Karpas-422 (cell line): ENCODE data around the gene GASK1A. TPM values are rescaled to one million over a fixed set of nuclear protein-coding genes. Genes with fewer than 3 reads are reported as not detected.

ENCODE experiments used
- DNase-seq: peaks from one replicate; pipeline ENCODE4 v3.0.0-alpha.2; 2015
- H2AFZ ChIP-seq: fragments of 200-600 bp; sonication (generic); 2 replicates; pipeline ENCODE4 v1.6.1; 2014; ENCODE audit warnings: antibody characterized with exemption, low read length, mixed read lengths
- H3K27ac ChIP-seq: fragments of 200-600 bp; sonication (generic); 2 replicates; pipeline ENCODE4 v1.5.1; 2014; ENCODE audit warnings: mild to moderate bottlenecking, low read length, moderate library complexity
- H3K27me3 ChIP-seq: fragments of 200-600 bp; sonication (generic); 2 replicates; pipeline ENCODE4 v1.6.1; 2014; ENCODE audit warnings: low read length, mixed read lengths
- H3K36me3 ChIP-seq: fragments of 200-600 bp; sonication (generic); 2 replicates; pipeline ENCODE4 v1.6.1; 2014; ENCODE audit warnings: low read length, mixed read lengths; ENCODE audit not compliant: insufficient read depth
- H3K4me1 ChIP-seq: fragments of 200-600 bp; sonication (generic); 2 replicates; pipeline ENCODE4 v1.6.1; 2014; ENCODE audit warnings: mild to moderate bottlenecking, low read length, mixed read lengths
- H3K4me2 ChIP-seq: fragments of 200-600 bp; sonication (generic); 2 replicates; pipeline ENCODE4 v1.6.1; 2014; ENCODE audit warnings: low read length, low read depth, mild to moderate bottlenecking; ENCODE audit not compliant: poor library complexity, severe bottlenecking
- H3K4me3 ChIP-seq: fragments of 200-600 bp; sonication (generic); 2 replicates; pipeline ENCODE4 v1.5.1; 2014; ENCODE audit warnings: mild to moderate bottlenecking, antibody characterized with exemption, low read length, mixed read lengths
- H3K79me2 ChIP-seq: fragments of 200-600 bp; sonication (generic); 2 replicates; pipeline ENCODE4 v1.6.1; 2014; ENCODE audit warnings: mild to moderate bottlenecking, low read length, mixed read lengths
- H3K9ac ChIP-seq: fragments of 200-600 bp; sonication (generic); 2 replicates; pipeline ENCODE4 v1.6.0; 2014; ENCODE audit warnings: low read length
- H3K9me2 ChIP-seq: fragments of 200-600 bp; sonication (generic), shearing (Covaris generic); replicated peaks from 2 replicates; pipeline ENCODE4 v1.6.0; 2014; ENCODE audit warnings: mild to moderate bottlenecking, low read length, moderate library complexity; ENCODE audit not compliant: insufficient read depth
- H3K9me3 ChIP-seq: fragments of 300-700, 200-600 bp; sonication (generic); 2 replicates; pipeline ENCODE4 v1.6.1; 2014; ENCODE audit warnings: low read length, mixed read lengths
- H4K20me1 ChIP-seq: fragments of 200-600 bp; sonication (generic); 2 replicates; pipeline ENCODE4 v1.6.1; 2014; ENCODE audit warnings: mild to moderate bottlenecking, antibody characterized with exemption, low read length, low read depth; ENCODE audit not compliant: insufficient read depth
- total RNA-seq: library from RNA; depleted of rRNA; stranded (reverse); fragments of >200 nt; shearing (Covaris generic); gene quantifications from 2 replicates; pipeline ENCODE4 v1.2.3, GENCODE V29; 2014; ENCODE audit warnings: low replicate concordance; rRNA removed

The GASK1A gene
- total RNA-seq, 1 experiment from 2014 or later = 6.4 TPM

DNA sequence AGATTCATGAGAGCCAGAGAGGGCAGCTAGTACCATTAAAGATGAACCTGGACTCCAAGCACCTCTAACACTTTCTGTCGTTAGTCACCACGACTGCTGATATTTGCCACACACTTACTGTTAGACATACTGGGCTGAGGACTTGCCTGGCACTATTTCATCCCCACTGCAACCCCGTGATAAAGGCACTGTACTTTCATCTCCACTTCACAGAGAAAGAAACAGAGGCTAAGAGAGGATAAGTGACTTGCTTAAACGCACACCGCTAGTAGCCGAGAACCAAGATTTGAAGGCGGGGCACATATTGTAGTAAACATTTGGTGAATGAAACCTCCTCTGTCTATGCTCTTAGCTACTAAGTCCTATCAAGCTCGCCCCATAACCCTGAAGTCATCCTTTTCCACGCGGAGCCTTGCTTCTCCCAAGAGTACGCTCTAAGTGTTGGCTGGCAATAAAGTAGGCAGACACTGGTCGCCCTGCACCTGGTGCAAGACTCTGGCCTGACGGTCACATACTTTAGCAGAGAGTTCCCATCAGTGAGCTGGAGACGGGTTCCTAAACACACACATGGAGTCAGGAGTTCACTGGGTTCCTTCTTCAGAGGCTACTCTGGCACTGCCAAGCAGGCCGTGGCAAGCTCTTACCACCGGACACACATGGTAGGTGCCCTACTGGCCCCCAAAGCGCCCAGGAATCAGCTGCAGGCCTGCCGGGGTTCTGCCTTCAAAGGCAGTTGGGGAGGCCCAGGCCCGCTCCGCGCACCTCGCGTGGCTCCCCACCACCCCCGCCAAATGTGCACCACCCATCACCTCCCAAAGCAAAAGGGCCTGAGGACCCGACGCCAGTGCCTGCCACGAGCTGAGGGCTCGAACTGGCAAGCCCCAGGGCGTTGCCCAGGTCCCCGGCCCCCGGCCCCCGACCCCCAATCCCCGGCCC is 125.8 kb downstream of the GASK1A start:
- Histone ChIP-seq H3K4me3 (peak overlapping the region; percentile 71), H4K20me1 (no peaks in the 10 kb centered on the region; the same call in 1 of the 2 replicates), H3K79me2 (peaks cover 65% of the 10 kb centered on the region), H3K36me3 (no peaks in the 10 kb centered on the region), H3K4me2 (peak overlapping the region; percentile 82), H3K4me1 (peaks cover 77% of the 10 kb centered on the region), H3K27me3 (no peaks in the 10 kb centered on the region), H3K9me3 (no peaks in the 10 kb centered on the region), H3K27ac (peak overlapping the region; percentile 98), H3K9me2 (no peaks in the 10 kb centered on the region), H2AFZ (no peak overlapping the region), H3K9ac (peak overlapping the region; percentile 90)
- DNase-seq = peak; percentile 68

GRCh38 chr3:43105596-43106292 is 126.6 kb downstream of the GASK1A start, which contains the start of gene POMGNT2:
TSS of gene POMGNT2 (minus strand) at chr3:43106079. CDS start at chr3:43081431, 24,648 bp downstream.
- no peak within 1 kb of the TSS for H2AFZ ChIP-seq
- H3K27me3 ChIP-seq = no peaks in the 10 kb centered on the region
- H3K4me2 ChIP-seq = peak within 1 kb of the TSS; percentile 82
- H3K4me3 ChIP-seq = peak within 1 kb of the TSS; percentile 71
- peaks cover 77% of the 10 kb centered on the region for H3K4me1 ChIP-seq
- H3K79me2 ChIP-seq = peaks cover 58% of the 10 kb centered on the region
- no peaks in the 10 kb centered on the region for H3K9me2 ChIP-seq
- H3K27ac ChIP-seq = peak within 1 kb of the TSS; percentile 98
- no peaks in the 10 kb centered on the region; the same call in 1 of the 2 replicates for H4K20me1 ChIP-seq
- peak; percentile 96 for DNase-seq
- no peaks in the 10 kb centered on the region for H3K9me3 ChIP-seq
- no peaks in the 10 kb centered on the region for H3K36me3 ChIP-seq
- H3K9ac ChIP-seq = peak within 1 kb of the TSS; percentile 90

DNA sequence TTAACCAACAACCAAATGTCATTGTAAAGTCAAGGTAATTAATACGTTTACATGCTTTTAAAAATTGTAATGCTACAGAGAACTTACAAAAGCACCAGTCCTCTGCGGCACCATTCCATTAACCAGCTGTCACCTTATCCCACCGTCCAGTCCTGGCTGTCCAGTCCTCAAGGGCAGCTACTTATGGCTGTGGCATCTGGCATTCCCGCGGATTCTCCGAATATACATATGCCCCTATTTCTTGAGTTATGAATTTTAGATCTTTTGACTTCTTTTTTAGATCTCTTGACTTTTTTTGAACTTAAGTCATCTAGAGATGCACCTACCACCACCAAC is 127.2 kb downstream of the GASK1A start:
- H2AFZ ChIP-seq = no peak overlapping the region
- peak overlapping the region; percentile 90 for H3K9ac ChIP-seq
- H3K9me2 ChIP-seq = no peaks in the 10 kb centered on the region
- peaks cover 75% of the 10 kb centered on the region for H3K4me1 ChIP-seq
- no peaks in the 10 kb centered on the region for H3K27me3 ChIP-seq
- H3K79me2 ChIP-seq = peaks cover 53% of the 10 kb centered on the region
- peak; percentile 56 for DNase-seq
- no peaks in the 10 kb centered on the region; the same call in 1 of the 2 replicates for H4K20me1 ChIP-seq
- no peaks in the 10 kb centered on the region for H3K36me3 ChIP-seq
- H3K27ac ChIP-seq = peak overlapping the region; percentile 98
- H3K4me2 ChIP-seq = peak overlapping the region; percentile 82
- H3K9me3 ChIP-seq = no peaks in the 10 kb centered on the region
- peak overlapping the region; percentile 71 for H3K4me3 ChIP-seq

Other genes with a start within 250 kb of the GASK1A start
- 1.9 and 4.2 TPM in 2 replicates for gene CCDC13, start 206.1 kb upstream of the GASK1A start, total RNA-seq
- 103 and 207 TPM in 2 replicates for gene HIGD1A, start 174.8 kb upstream of the GASK1A start, total RNA-seq
- gene ACKR2, start 169.9 kb upstream of the GASK1A start, total RNA-seq = 0.43 and 1.9 TPM in 2 replicates
- not detected in 2 replicates for gene CYP8B1, start 103.4 kb upstream of the GASK1A start, total RNA-seq
- not detected in 2 replicates for gene ZNF662, start 73.2 kb upstream of the GASK1A start, total RNA-seq
- 59.3 and 70.7 TPM in 2 replicates for gene POMGNT2, start 126.8 kb downstream of the GASK1A start, total RNA-seq